Liver (tissue), 3 donors: ENCODE results near the gene B3GALNT2.

Experiments used
- GABPA ChIP-seq, 2 donors: IDR thresholded peaks in 1 of 2; conservative IDR thresholded peaks in 1 of 2; 2 replicates each; pipeline ENCODE4 v1.6.1; 2016; ENCODE audit warnings: antibody characterized with exemption in 2 of 2, mild to moderate bottlenecking in 1 of 2, moderate library complexity in 1 of 2
- SP1 ChIP-seq: IDR thresholded peaks from 2 replicates; pipeline ENCODE4 v1.6.1; 2018; ENCODE audit warnings: antibody characterized with exemption, mild to moderate bottlenecking
- TAF1 ChIP-seq: conservative IDR thresholded peaks from 2 replicates; pipeline ENCODE4 v1.6.1; 2016; ENCODE audit warnings: antibody characterized with exemption, mild to moderate bottlenecking
- TF ChIP-seq, protein P1 (sequence below): fragments of 150-350 bp; IDR thresholded peaks from 2 replicates; pipeline ENCODE4 v1.5.1; 2017; ENCODE audit warnings: improper control_type of control experiment, low read depth, low read length; ENCODE audit not compliant: missing input control
- TF ChIP-seq, protein P2 (sequence below): IDR thresholded peaks from 2 replicates; pipeline ENCODE4 v1.6.1; 2016; ENCODE audit warnings: antibody characterized with exemption
- TF ChIP-seq, protein P3 (sequence below): IDR thresholded peaks from 2 replicates; pipeline ENCODE4 v1.6.1; 2016; ENCODE audit warnings: antibody characterized with exemption
- TF ChIP-seq, protein P4 (sequence below): IDR thresholded peaks from 2 replicates; pipeline ENCODE4 v1.6.1; 2016; ENCODE audit warnings: antibody characterized with exemption, mild to moderate bottlenecking
- TF ChIP-seq, protein P5 (sequence below): IDR thresholded peaks from 2 replicates; pipeline ENCODE4 v1.6.1; 2016; ENCODE audit warnings: antibody characterized with exemption
- donor health status: healthy.
- donor health status: healthy.

DNA sequence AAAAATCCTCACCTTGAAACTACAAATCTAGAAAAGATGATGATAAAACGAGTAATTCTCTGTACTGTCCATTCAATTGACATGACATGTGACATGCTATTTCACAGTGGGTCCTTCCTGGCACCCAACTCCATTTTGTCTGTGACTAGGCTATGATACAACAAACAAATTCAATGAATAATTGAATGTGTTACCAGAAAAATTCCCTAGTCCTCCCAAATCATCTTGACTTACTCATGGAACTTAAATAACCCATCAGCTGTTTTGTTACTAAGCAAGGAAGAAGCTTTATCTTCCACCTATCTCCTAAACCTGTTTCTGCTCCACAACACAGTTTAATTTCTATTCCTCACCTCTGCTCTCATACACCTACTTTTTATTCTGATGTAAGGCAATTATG is 30.4 kb downstream of the B3GALNT2 start:
- TF ChIP-seq, protein P1, sequence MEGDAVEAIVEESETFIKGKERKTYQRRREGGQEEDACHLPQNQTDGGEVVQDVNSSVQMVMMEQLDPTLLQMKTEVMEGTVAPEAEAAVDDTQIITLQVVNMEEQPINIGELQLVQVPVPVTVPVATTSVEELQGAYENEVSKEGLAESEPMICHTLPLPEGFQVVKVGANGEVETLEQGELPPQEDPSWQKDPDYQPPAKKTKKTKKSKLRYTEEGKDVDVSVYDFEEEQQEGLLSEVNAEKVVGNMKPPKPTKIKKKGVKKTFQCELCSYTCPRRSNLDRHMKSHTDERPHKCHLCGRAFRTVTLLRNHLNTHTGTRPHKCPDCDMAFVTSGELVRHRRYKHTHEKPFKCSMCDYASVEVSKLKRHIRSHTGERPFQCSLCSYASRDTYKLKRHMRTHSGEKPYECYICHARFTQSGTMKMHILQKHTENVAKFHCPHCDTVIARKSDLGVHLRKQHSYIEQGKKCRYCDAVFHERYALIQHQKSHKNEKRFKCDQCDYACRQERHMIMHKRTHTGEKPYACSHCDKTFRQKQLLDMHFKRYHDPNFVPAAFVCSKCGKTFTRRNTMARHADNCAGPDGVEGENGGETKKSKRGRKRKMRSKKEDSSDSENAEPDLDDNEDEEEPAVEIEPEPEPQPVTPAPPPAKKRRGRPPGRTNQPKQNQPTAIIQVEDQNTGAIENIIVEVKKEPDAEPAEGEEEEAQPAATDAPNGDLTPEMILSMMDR: no peak
- no peak for TF ChIP-seq GABPA (IDR thresholded peaks at IDR 0.05 in 1 of 2, conservative IDR thresholded peaks at IDR 0.05 in 1 of 2)
- TF ChIP-seq, protein P2, sequence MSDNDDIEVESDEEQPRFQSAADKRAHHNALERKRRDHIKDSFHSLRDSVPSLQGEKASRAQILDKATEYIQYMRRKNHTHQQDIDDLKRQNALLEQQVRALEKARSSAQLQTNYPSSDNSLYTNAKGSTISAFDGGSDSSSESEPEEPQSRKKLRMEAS: no peak
- TF ChIP-seq TAF1: no peak
- TF ChIP-seq, protein P3, sequence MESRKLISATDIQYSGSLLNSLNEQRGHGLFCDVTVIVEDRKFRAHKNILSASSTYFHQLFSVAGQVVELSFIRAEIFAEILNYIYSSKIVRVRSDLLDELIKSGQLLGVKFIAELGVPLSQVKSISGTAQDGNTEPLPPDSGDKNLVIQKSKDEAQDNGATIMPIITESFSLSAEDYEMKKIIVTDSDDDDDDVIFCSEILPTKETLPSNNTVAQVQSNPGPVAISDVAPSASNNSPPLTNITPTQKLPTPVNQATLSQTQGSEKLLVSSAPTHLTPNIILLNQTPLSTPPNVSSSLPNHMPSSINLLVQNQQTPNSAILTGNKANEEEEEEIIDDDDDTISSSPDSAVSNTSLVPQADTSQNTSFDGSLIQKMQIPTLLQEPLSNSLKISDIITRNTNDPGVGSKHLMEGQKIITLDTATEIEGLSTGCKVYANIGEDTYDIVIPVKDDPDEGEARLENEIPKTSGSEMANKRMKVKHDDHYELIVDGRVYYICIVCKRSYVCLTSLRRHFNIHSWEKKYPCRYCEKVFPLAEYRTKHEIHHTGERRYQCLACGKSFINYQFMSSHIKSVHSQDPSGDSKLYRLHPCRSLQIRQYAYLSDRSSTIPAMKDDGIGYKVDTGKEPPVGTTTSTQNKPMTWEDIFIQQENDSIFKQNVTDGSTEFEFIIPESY: no peak
- TF ChIP-seq SP1: no peak
- TF ChIP-seq, protein P4, sequence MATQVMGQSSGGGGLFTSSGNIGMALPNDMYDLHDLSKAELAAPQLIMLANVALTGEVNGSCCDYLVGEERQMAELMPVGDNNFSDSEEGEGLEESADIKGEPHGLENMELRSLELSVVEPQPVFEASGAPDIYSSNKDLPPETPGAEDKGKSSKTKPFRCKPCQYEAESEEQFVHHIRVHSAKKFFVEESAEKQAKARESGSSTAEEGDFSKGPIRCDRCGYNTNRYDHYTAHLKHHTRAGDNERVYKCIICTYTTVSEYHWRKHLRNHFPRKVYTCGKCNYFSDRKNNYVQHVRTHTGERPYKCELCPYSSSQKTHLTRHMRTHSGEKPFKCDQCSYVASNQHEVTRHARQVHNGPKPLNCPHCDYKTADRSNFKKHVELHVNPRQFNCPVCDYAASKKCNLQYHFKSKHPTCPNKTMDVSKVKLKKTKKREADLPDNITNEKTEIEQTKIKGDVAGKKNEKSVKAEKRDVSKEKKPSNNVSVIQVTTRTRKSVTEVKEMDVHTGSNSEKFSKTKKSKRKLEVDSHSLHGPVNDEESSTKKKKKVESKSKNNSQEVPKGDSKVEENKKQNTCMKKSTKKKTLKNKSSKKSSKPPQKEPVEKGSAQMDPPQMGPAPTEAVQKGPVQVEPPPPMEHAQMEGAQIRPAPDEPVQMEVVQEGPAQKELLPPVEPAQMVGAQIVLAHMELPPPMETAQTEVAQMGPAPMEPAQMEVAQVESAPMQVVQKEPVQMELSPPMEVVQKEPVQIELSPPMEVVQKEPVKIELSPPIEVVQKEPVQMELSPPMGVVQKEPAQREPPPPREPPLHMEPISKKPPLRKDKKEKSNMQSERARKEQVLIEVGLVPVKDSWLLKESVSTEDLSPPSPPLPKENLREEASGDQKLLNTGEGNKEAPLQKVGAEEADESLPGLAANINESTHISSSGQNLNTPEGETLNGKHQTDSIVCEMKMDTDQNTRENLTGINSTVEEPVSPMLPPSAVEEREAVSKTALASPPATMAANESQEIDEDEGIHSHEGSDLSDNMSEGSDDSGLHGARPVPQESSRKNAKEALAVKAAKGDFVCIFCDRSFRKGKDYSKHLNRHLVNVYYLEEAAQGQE: no peak
- TF ChIP-seq, protein P5, sequence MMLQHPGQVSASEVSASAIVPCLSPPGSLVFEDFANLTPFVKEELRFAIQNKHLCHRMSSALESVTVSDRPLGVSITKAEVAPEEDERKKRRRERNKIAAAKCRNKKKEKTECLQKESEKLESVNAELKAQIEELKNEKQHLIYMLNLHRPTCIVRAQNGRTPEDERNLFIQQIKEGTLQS: no peak
